ENCODE measurements around the gene EDEM2. TPM values are rescaled to one million over a fixed set of nuclear protein-coding genes. Genes with fewer than 3 reads are reported as not detected.
"Not testable (repeated sequence)": the region's sequence is repeated elsewhere in the genome, so short reads cannot be mapped to it uniquely, and the experiment has no call there.

The EDEM2 gene
- total and polyA plus RNA-seq, 5 experiments from 2014 or later: 24.2 to 38.2 (median 35.2) TPM

GRCh38 chr20:35165221-35166185 is 18.4 kb upstream of the EDEM2 start:
- DNase-seq: no peak
- POLR2A ChIA-PET: interaction anchor here (0.6 to 1.1 kb wide), 5 partner anchors 16 to 577 kb away, joined by 3 to 7 read pairs (median 6); partner anchors contain the start of genes EDEM2, MMP24OS and RBM39
- Mint-ChIP-seq H3K27ac (peak overlapping the region in 3 of 10 donors; percentile 32 to 77 (median 68)), H3K9me3 (peaks cover 0 to 19% (median 10%) of the 10 kb centered on the region in 9 donors), H3K36me3 (peaks cover 2 to 15% (median 6%) of the 10 kb centered on the region in 3 donors), H3K4me3 (no peak overlapping the region), H3K4me1 (peaks cover 15 to 29% (median 25%) of the 10 kb centered on the region in 4 donors), H3K27me3 (no peaks in the 10 kb centered on the region)
- no peak for ATAC-seq

- not testable (repeated sequence) for ATAC-seq, H3K27me3 Mint-ChIP-seq, DNase-seq, H3K4me3 Mint-ChIP-seq
- H3K4me1 Mint-ChIP-seq: peaks cover 16 to 31% (median 27%) of the 10 kb centered on the region in 4 donors
- H3K9me3 Mint-ChIP-seq: peaks cover 0 to 19% (median 10%) of the 10 kb centered on the region in 9 donors
- peak overlapping the region in 3 of 10 donors; percentile 14 to 58 (median 37) for H3K27ac Mint-ChIP-seq
- POLR2A ChIA-PET: interaction anchor here (0.6 to 1.1 kb wide), 2 partner anchors 17 to 114 kb away, joined by 5 to 7 read pairs; partner anchors contain the start of genes EDEM2 and MMP24OS
- peaks cover 2 to 15% (median 6%) of the 10 kb centered on the region in 3 donors for H3K36me3 Mint-ChIP-seq
Measured at GRCh38 chr20:35164531-35164930, 17.4 kb upstream of the EDEM2 start.

- Mint-ChIP-seq H3K36me3 (peaks cover 2 to 15% (median 6%) of the 10 kb centered on the region in 3 donors), H3K9me3 (peaks cover 0 to 19% (median 10%) of the 10 kb centered on the region in 9 donors), H3K4me3 (peak overlapping the region in 8 of 10 donors; percentile 6 to 84 (median 50)), H3K4me1 (peaks cover 12 to 27% (median 23%) of the 10 kb centered on the region in 4 donors), H3K27ac (peak overlapping the region in 9 of 10 donors; percentile 34 to 98 (median 92))
- not testable (repeated sequence) for DNase-seq, H3K27me3 Mint-ChIP-seq, ATAC-seq
- POLR2A ChIA-PET: interaction anchor here (0.7 to 3.6 kb wide), 4 partner anchors 13 to 17 kb away, joined by 7 to 62 read pairs (median 10); partner anchors contain the start of gene EDEM2
Measured at GRCh38 chr20:35160341-35160740, 13.2 kb upstream of the EDEM2 start.

- Mint-ChIP-seq H3K4me3 (no peak overlapping the region), H3K4me1 (peaks cover 7 to 17% (median 12%) of the 10 kb centered on the region in 4 donors), H3K27ac (peak overlapping the region in 1 of 10 donors; percentile 43), H3K9me3 (peaks cover 0 to 2% (median 0%) of the 10 kb centered on the region in 9 donors), H3K36me3 (no peaks in the 10 kb centered on the region), H3K27me3 (no peaks in the 10 kb centered on the region)
- DNase-seq (no peak), ATAC-seq (no peak)
- POLR2A ChIA-PET: interaction anchor here (1.1 kb wide), 1 partner anchor 10 kb away, joined by 4 read pairs; the partner anchor contains the start of gene EDEM2
Measured at GRCh38 chr20:35156978-35157377, 9.8 kb upstream of the EDEM2 start.

GRCh38 chr20:35155936-35156335 is 8.8 kb upstream of the EDEM2 start:
- peaks cover 0 to 7% (median 5%) of the 10 kb centered on the region in 4 donors for H3K4me1 Mint-ChIP-seq
- peak overlapping the region in 1 of 10 donors; percentile 12 for H3K27ac Mint-ChIP-seq
- H3K27me3 Mint-ChIP-seq: no peaks in the 10 kb centered on the region
- H3K4me3 Mint-ChIP-seq: no peak overlapping the region
- H3K9me3 Mint-ChIP-seq: no peaks in the 10 kb centered on the region
- DNase-seq: no peak
- no peak for ATAC-seq
- H3K36me3 Mint-ChIP-seq: no peaks in the 10 kb centered on the region
- POLR2A ChIA-PET: interaction anchor here (0.6 to 1.1 kb wide), 2 partner anchors 9 to 13 kb away, joined by 4 to 6 read pairs; partner anchors contain the start of gene EDEM2

GRCh38 chr20:35151736-35152135 is 4.6 kb upstream of the EDEM2 start:
- ATAC-seq (no peak), DNase-seq (no peak)
- Mint-ChIP-seq H3K9me3 (no peaks in the 10 kb centered on the region), H3K36me3 (no peaks in the 10 kb centered on the region), H3K4me3 (no peak overlapping the region), H3K27me3 (no peaks in the 10 kb centered on the region), H3K4me1 (peaks cover 8 to 21% (median 16%) of the 10 kb centered on the region in 4 donors), H3K27ac (no peak overlapping the region)
- POLR2A ChIA-PET: no interaction called here

GRCh38 chr20:35150846-35151579 is 3.9 kb upstream of the EDEM2 start:
- peak overlapping the region in 1 of 10 donors; percentile 44 for H3K27ac Mint-ChIP-seq
- H3K4me1 Mint-ChIP-seq: peaks cover 10 to 27% (median 22%) of the 10 kb centered on the region in 4 donors
- no peaks in the 10 kb centered on the region for H3K9me3 Mint-ChIP-seq

GRCh38 chr20:35147575-35148071 is 487 bp upstream of the EDEM2 start:
- not testable (repeated sequence) for H3K9me3 Mint-ChIP-seq

More at GRCh38 chr20:35150846-35151579, 3.9 kb upstream of the EDEM2 start:
- no peak overlapping the region for H3K4me3 Mint-ChIP-seq
- POLR2A ChIA-PET: no interaction called here
- no peak for DNase-seq
- H3K36me3 Mint-ChIP-seq: peaks cover 0 to 3% (median 0%) of the 10 kb centered on the region in 3 donors
- no peak for ATAC-seq
- no peaks in the 10 kb centered on the region for H3K27me3 Mint-ChIP-seq

GRCh38 chr20:35146299-35146919 is 727 bp downstream of the EDEM2 start:
- H3K27ac Mint-ChIP-seq: peak overlapping the region; percentile 91 to 98 (median 95)
- DNase-seq (peak in 3 of 10 donors; percentile 2 to 19 (median 13)), ATAC-seq (peak in 1 of 2 donors; percentile 16)
- H3K36me3 Mint-ChIP-seq: peaks cover 0 to 40% (median 4%) of the 10 kb centered on the region in 3 donors
- peak overlapping the region; percentile 91 to 99 (median 96) for H3K4me3 Mint-ChIP-seq
- H3K27me3 Mint-ChIP-seq: no peaks in the 10 kb centered on the region
- no peaks in the 10 kb centered on the region for H3K9me3 Mint-ChIP-seq
- POLR2A ChIA-PET: interaction anchor here (0.8 to 4.0 kb wide), 16 partner anchors 10 to 596 kb away, joined by 3 to 62 read pairs (median 6); partner anchors contain the start of genes CEP250, MMP24OS and RBM39
- peaks cover 11 to 48% (median 39%) of the 10 kb centered on the region in 4 donors for H3K4me1 Mint-ChIP-seq

More at GRCh38 chr20:35147575-35148071, 487 bp upstream of the EDEM2 start:
- ATAC-seq: peak; percentile 13 to 20
- not testable (repeated sequence) for H3K27me3 Mint-ChIP-seq, DNase-seq
- H3K36me3 Mint-ChIP-seq: peaks cover 0 to 28% (median 2%) of the 10 kb centered on the region in 3 donors
- peaks cover 11 to 47% (median 36%) of the 10 kb centered on the region in 4 donors for H3K4me1 Mint-ChIP-seq
- POLR2A ChIA-PET: interaction anchor here (0.8 to 4.0 kb wide), 14 partner anchors 12 to 594 kb away, joined by 3 to 62 read pairs (median 8); partner anchors contain the start of genes CEP250, EIF6, MMP24OS and RBM39
- peak overlapping the region; percentile 91 to 98 (median 95) for H3K27ac Mint-ChIP-seq
- H3K4me3 Mint-ChIP-seq: peak overlapping the region; percentile 91 to 99 (median 96)

GRCh38 chr20:35145141-35145564 is 2.0 kb downstream of the EDEM2 start:
- peaks cover 0 to 52% (median 10%) of the 10 kb centered on the region in 3 donors for H3K36me3 Mint-ChIP-seq
- ATAC-seq (peak; percentile 38 to 48), DNase-seq (peak in 7 of 10 donors; percentile 12 to 79 (median 28))
- H3K27me3 Mint-ChIP-seq: no peaks in the 10 kb centered on the region
- POLR2A ChIA-PET: interaction anchor here (0.6 to 4.0 kb wide), 4 partner anchors 16 to 360 kb away, joined by 5 to 20 read pairs (median 7); partner anchors contain the start of gene MMP24OS
- H3K4me1 Mint-ChIP-seq: peaks cover 13 to 50% (median 42%) of the 10 kb centered on the region in 4 donors
- no peaks in the 10 kb centered on the region for H3K9me3 Mint-ChIP-seq
- H3K4me3 Mint-ChIP-seq: peak overlapping the region; percentile 36 to 69 (median 63)
- peak overlapping the region in 8 of 10 donors; percentile 2 to 94 (median 68) for H3K27ac Mint-ChIP-seq

- POLR2A ChIA-PET: interaction anchor here (1.0 to 4.0 kb wide), 3 partner anchors 16 to 133 kb away, joined by 5 to 20 read pairs (median 9); partner anchors contain the start of gene MMP24OS
- no peak for ATAC-seq
- peak overlapping the region in 6 of 10 donors; percentile 11 to 94 (median 54) for H3K27ac Mint-ChIP-seq
- peak overlapping the region in 1 of 10 donors; percentile 67 for H3K4me3 Mint-ChIP-seq
- peaks cover 0 to 57% (median 13%) of the 10 kb centered on the region in 3 donors for H3K36me3 Mint-ChIP-seq
- H3K4me1 Mint-ChIP-seq: peaks cover 13 to 51% (median 42%) of the 10 kb centered on the region in 4 donors
- H3K27me3 Mint-ChIP-seq: no peaks in the 10 kb centered on the region
- H3K9me3 Mint-ChIP-seq: no peaks in the 10 kb centered on the region
- DNase-seq: no peak
Measured at GRCh38 chr20:35144694-35145093, 2.4 kb downstream of the EDEM2 start.

Measured in naive thymus-derived CD8-positive, alpha-beta T cell (primary cell).